22Rv1 (cell line): Measurements from ENCODE around the gene APBA1.

ENCODE experiments used
- CTCF ChIP-seq: fragments of 450-650 bp; IDR thresholded peaks from 2 replicates; pipeline ENCODE4 v1.5.1; 2017; ENCODE audit warnings: mild to moderate bottlenecking
- ZFX ChIP-seq: fragments of 450-650 bp; IDR thresholded peaks from 2 replicates; pipeline ENCODE4 v1.6.1; 2017; ENCODE audit warnings: antibody characterized with exemption, borderline replicate concordance

- TF ChIP-seq CTCF (no peak), ZFX (no peak)
Measured at GRCh38 chr9:69593301-69593700, 78.9 kb downstream of the APBA1 start.
